Stimulated activated naive CD4-positive, alpha-beta T cell treated with Interleukin-2 at 50 U/mL for 16 hours (primary cell): ENCODE results near the gene COL26A1.
A peak's percentile ranks its signal among the peaks of the same experiment; 100 is the strongest.
"Not testable (repeated sequence)": the region's sequence is repeated elsewhere in the genome, so short reads cannot be mapped to it uniquely, and the experiment has no call there.

Experiments used
- DNase-seq: peaks from one replicate; lab custom pipeline; 2025; lab: John Stamatoyannopoulos, UW

The COL26A1 gene

DNA sequence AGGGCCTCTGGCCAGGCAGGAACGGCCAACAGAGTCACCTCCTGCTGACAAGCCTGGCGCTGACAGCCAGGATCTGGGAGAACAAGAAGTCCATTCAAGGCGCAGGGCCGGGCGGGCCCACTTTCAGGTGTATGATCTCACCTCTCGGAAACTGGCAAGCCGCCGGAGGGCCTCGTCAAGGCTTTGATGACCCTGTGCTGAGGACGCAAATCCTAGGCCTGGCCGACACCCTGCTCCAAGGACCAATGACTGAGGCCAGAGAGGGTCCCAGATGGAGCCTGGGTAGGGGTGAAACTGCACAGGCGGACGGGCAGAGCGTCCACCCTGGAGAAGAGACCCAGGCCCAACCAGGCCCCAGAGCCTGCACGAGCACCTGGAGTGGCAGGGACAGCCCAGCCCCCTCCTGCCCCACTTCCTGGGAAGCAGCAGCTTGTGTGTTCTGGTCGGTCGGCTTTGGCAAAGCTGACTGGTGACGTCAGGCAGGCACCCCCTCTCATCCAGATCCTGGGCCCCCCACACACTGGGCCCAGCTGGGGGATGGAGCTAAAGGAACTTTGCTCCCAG lies 235.8 kb downstream of the COL26A1 start:
- no peak for DNase-seq

DNA sequence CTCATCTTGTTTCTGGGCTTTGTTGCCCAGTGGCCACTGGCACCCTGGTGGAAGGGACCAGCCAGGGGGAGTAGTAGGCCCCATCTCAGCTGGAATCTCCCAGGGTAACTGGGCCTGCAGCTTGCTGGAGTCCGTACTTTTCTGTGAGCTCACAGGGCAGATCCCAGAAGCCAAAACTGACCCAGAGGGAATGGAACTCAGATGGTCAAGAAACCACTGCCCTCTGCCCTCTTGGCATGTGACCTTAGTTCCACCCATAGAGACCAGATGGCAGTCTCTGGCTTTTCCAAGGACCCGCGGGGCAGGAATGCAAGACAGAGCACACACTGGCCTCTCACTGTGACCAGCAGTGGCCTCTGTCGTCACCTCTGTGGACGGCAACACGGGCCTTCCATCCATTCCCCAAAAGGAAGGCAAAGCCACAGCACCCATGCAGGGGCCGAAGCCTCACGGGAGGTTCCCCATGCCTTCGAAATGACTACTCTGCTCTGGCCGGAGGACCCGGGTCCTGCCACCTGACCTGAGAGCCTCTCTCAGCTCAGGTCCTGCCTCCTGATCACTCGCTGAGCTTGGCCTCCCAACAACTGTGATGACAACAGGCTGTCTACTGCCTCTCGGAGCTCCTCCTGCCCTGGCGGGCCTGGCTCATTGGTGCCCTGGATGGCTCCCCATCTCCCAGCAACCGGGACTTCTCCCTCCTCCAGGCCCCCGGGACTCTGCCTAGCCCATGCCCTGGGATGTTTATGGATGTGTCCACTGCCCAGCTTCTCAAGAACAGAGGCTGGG lies 236.5 kb downstream of the COL26A1 start:
- no peak for DNase-seq

DNA sequence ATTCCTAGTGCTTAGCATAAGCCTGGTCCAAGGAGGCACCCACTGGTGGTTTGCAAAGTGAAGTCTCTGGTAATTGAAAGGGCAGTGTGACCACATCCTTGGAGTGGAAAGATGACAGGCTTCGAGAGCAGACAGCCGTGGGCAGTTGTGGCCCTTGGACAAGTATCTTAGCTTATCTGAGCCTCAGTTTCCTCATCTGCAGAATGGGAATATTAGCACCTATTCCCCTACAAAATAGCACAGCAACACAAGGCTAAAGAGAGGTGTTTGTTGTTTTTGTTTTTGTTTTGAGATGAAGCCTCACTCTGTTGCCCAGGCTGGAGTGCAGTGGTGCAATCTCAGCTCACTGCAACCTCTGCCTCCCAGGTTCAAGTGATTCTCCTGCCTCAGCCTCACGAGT lies 237.1 kb downstream of the COL26A1 start:
- DNase-seq: no peak

- DNase-seq: no peak
These were observed 239.4 kb downstream of the COL26A1 start for GRCh38 chr7:101602082-101602481.

DNA sequence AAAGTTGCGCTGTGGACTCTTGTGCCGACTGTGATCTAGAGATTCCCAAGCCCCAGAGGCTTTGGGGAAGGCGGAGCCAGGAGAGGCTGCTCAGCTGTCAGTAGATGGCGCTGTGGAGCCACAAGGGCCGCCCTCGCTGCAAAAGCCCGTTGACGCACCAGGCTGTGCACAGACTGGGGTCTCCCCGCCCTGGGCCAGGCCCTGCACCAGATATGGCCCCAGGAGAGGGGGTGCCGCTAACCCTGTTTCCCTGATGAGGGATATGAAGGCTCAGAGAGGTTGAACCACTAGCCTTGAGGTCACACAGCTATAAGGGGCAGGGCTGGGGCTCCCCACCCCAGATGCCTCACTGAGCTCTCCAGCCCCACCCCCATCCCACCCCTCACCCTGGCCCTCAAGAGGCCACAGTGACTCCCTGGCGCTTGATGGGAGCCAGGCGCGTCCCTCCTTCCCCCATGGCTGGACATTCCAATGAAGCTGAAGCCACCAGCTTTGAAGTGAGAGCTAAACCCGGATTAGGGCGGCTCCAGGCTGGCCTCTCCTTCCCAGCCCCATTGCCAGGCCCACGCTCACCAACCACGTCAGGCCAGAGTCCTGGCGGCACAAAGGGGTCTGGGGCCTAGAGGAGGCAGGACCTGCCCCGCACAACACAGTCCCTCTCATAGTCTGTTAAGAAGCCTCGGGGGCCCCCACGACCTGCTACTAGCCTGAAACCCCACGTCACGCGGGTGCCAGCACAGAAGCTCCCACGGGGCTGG lies 240.0 kb downstream of the COL26A1 start:
- peak; percentile 41 for DNase-seq

DNA sequence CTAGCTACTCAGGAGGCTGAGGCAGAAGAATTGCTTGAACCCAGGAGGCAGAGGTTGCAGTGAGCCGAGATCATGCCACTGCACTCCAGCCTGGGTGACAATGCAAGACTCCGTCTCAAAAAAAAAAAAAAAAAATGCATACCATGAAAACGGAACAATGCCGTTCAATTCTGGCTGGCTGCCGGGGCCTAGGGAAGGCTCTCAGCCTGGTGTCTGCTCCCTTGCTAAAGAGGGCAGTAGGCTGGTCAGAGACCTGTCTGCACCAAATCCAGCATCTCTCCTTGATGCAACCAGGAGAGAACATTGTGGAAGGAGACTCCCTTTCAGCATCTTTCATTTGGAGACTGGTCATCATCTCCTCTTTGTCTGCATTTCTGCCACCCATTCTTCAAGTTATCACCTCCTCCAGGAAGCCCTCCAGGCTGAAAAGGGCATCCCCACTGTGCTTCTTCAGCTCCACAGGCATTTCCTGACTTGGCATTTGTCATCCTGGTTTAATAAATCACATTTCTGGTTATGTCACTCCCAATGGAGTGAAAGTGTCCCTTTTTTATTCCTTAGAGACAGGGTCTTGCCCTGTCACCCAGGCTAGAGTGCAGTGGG lies 241.8 kb downstream of the COL26A1 start:
- DNase-seq: no peak

- not testable (repeated sequence) for DNase-seq
These were observed 242.3 kb downstream of the COL26A1 start for GRCh38 chr7:101604934-101605332.

DNA sequence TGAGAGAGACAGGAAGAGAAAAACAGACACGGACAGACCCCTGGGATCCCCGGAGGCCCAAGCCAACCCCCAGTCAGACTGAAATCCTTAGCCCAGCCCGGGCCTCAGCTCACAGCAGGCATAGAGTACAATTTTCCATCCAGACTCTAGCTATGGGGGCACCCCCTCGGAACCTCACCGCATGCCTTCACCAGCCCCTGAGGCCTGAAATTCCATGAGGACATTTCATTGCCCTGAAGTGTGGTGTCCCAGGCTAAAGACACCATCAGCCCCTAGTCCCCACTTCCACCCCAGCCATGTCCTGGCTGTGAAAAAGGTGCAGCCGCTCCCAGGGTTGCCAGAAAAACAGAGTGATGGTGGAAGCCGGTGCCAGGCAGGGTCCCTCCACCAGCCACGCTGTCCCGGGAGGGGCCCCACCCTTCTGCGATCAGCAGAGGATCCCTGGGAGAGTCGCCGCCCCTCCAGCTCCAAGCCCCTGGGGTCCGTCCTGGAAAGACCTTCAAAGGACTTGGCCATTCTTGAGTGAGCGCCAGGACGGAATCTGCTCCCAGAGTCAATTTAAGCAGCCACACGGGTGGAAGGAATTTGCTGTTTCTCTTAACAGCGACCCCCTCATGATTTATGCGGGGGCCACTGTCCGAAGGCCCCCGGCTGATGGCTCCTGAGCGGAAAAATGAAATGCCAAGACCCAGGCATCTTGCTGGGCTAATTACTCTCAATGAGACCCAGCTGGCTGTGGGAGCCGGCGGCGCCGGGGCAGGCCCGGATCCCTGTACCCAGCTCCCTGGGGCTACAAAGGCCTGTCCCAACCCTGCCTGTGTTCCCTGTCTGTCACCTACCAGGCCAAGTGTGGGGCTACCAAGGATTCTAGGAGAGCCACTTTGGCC lies 243.2 kb downstream of the COL26A1 start:
- DNase-seq: no peak

DNA sequence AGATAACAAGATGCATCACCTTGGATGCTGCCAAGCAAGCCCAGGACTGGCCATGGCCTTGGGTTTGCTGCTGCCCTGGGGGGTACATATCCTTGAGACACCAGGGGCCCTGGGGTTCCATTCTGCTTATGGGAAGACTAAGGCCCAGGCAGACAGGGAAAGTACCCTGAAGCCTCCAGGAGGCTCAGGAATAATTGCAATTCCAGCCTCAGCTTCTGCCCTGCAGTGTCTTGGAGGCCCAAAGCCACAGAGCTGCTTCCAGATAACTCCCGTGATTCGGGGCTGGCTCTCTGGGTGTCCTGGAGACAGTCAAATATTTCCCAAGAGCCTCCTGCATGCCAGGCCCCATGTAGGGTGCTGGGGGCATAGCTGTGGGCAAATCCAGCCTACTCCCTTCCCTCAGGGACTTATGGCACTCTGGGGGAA lies 243.8 kb downstream of the COL26A1 start:
- no peak for DNase-seq
